Measurements from ENCODE around the gene STAT5A.

DNA sequence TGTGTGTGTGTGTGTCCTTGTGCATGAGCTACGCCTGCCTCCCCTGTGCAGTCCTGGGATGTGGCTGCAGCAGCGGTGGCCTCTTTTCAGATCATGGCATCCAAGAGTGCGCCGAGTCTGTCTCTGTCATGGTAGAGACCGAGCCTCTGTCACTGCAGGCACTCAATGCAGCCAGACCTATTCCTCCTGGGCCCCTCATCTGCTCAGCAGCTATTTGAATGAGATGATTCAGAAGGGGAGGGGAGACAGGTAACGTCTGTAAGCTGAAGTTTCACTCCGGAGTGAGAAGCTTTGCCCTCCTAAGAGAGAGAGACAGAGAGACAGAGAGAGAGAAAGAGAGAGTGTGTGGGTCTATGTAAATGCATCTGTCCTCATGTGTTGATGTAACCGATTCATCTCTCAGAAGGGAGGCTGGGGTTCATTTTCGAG lies 22.5 kb downstream of the STAT5A start:
- TF ChIP-seq, protein P1, sequence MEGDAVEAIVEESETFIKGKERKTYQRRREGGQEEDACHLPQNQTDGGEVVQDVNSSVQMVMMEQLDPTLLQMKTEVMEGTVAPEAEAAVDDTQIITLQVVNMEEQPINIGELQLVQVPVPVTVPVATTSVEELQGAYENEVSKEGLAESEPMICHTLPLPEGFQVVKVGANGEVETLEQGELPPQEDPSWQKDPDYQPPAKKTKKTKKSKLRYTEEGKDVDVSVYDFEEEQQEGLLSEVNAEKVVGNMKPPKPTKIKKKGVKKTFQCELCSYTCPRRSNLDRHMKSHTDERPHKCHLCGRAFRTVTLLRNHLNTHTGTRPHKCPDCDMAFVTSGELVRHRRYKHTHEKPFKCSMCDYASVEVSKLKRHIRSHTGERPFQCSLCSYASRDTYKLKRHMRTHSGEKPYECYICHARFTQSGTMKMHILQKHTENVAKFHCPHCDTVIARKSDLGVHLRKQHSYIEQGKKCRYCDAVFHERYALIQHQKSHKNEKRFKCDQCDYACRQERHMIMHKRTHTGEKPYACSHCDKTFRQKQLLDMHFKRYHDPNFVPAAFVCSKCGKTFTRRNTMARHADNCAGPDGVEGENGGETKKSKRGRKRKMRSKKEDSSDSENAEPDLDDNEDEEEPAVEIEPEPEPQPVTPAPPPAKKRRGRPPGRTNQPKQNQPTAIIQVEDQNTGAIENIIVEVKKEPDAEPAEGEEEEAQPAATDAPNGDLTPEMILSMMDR (conservative IDR thresholded peaks at IDR 0.05) = no peak
- no peak for TF ChIP-seq EZH2 (IDR thresholded peaks at IDR 0.05; ENCODE audit: low read depth)

Data from PC-9 (cell line).